ENCODE results near the gene APBA1.

APBA1 gene

GRCh38 chr9:69580582-69581214 is 91.5 kb downstream of the APBA1 start:
- no peak for DNase-seq (ENCODE audit: extremely low read depth in 1 of 2, low read depth in 1 of 2)

- no peak for DNase-seq (ENCODE audit: extremely low read depth in 1 of 2, low read depth in 1 of 2)
Measured at GRCh38 chr9:69579760-69580581, 92.2 kb downstream of the APBA1 start.

GRCh38 chr9:69579032-69579758 is 93.0 kb downstream of the APBA1 start:
- no peak for DNase-seq (ENCODE audit: extremely low read depth in 1 of 2, low read depth in 1 of 2)

- no peak for DNase-seq (ENCODE audit: extremely low read depth in 1 of 2, low read depth in 1 of 2)
Measured at GRCh38 chr9:69578026-69578425, 94.1 kb downstream of the APBA1 start.

GRCh38 chr9:69577123-69577522 is 95.0 kb downstream of the APBA1 start:
- no peak for DNase-seq (ENCODE audit: extremely low read depth in 1 of 2, low read depth in 1 of 2)

- DNase-seq (ENCODE audit: extremely low read depth in 1 of 2, low read depth in 1 of 2): no peak
Measured at GRCh38 chr9:69574057-69574456, 98.1 kb downstream of the APBA1 start.

GRCh38 chr9:69573651-69574050 is 98.5 kb downstream of the APBA1 start:
- no peak for DNase-seq (ENCODE audit: extremely low read depth in 1 of 2, low read depth in 1 of 2)

- DNase-seq (ENCODE audit: extremely low read depth in 1 of 2, low read depth in 1 of 2): no peak
Measured at GRCh38 chr9:69572611-69573010, 99.6 kb downstream of the APBA1 start.

GRCh38 chr9:69571032-69571431 is 101.1 kb downstream of the APBA1 start:
- DNase-seq (ENCODE audit: extremely low read depth in 1 of 2, low read depth in 1 of 2): no peak

GRCh38 chr9:69569738-69570451 is 102.3 kb downstream of the APBA1 start:
- DNase-seq (ENCODE audit: extremely low read depth in 1 of 2, low read depth in 1 of 2): no peak

- no peak for DNase-seq (ENCODE audit: extremely low read depth in 1 of 2, low read depth in 1 of 2)
Measured at GRCh38 chr9:69564557-69564956, 107.6 kb downstream of the APBA1 start.

GRCh38 chr9:69559126-69559525 is 113.0 kb downstream of the APBA1 start:
- no peak for DNase-seq (ENCODE audit: extremely low read depth in 1 of 2, low read depth in 1 of 2)

- DNase-seq (ENCODE audit: extremely low read depth in 1 of 2, low read depth in 1 of 2): no peak
Measured at GRCh38 chr9:69556707-69557106, 115.5 kb downstream of the APBA1 start.

GRCh38 chr9:69555802-69556201 is 116.4 kb downstream of the APBA1 start:
- DNase-seq (ENCODE audit: extremely low read depth in 1 of 2, low read depth in 1 of 2): no peak

- no peak for DNase-seq (ENCODE audit: extremely low read depth in 1 of 2, low read depth in 1 of 2)
Measured at GRCh38 chr9:69554945-69555344, 117.2 kb downstream of the APBA1 start.

- no peak for DNase-seq (ENCODE audit: extremely low read depth in 1 of 2, low read depth in 1 of 2)
Measured at GRCh38 chr9:69549310-69550202, 122.6 kb downstream of the APBA1 start.

- DNase-seq (ENCODE audit: extremely low read depth in 1 of 2, low read depth in 1 of 2): no peak
Measured at GRCh38 chr9:69548681-69549080, 123.5 kb downstream of the APBA1 start.

GRCh38 chr9:69546265-69546664 is 125.9 kb downstream of the APBA1 start:
- no peak for DNase-seq (ENCODE audit: extremely low read depth in 1 of 2, low read depth in 1 of 2)

GRCh38 chr9:69542942-69543704 is 129.0 kb downstream of the APBA1 start:
- DNase-seq (ENCODE audit: extremely low read depth in 1 of 2, low read depth in 1 of 2): no peak
